ENCODE measurements around the gene GPRC5C.

GPRC5C gene

GRCh38 chr17:74453665-74454196 is 21.8 kb downstream of the GPRC5C start:
- peak; percentile 75 to 81 for DNase-seq

- no peak for DNase-seq
Observed at GRCh38 chr17:74454197-74455024, 22.5 kb downstream of the GPRC5C start.

- DNase-seq = no peak
Observed at GRCh38 chr17:74455025-74455545, 23.2 kb downstream of the GPRC5C start.

GRCh38 chr17:74455821-74456220 is 23.9 kb downstream of the GPRC5C start:
- DNase-seq = no peak

GRCh38 chr17:74457146-74457819 is 25.4 kb downstream of the GPRC5C start:
- peak; percentile 72 to 79 for DNase-seq

- no peak for DNase-seq
Observed at GRCh38 chr17:74457820-74458166, 25.9 kb downstream of the GPRC5C start.

GRCh38 chr17:74458835-74459234 is 26.9 kb downstream of the GPRC5C start:
- no peak for DNase-seq

GRCh38 chr17:74459622-74460021 is 27.7 kb downstream of the GPRC5C start:
- no peak for DNase-seq

GRCh38 chr17:74460241-74460640 is 28.4 kb downstream of the GPRC5C start:
- DNase-seq = no peak

GRCh38 chr17:74460996-74461395 is 29.1 kb downstream of the GPRC5C start:
- DNase-seq = no peak

- DNase-seq = no peak
Observed at GRCh38 chr17:74461611-74462010, 29.7 kb downstream of the GPRC5C start.

- peak in 1 of 2 donors; percentile 20 for DNase-seq
Observed at GRCh38 chr17:74464730-74465377, 33.0 kb downstream of the GPRC5C start.

GRCh38 chr17:74465378-74466110 is 33.7 kb downstream of the GPRC5C start:
- no peak for DNase-seq

GRCh38 chr17:74466111-74466827 is 34.4 kb downstream of the GPRC5C start, which contains the start of gene CD300A:
CD300A (plus strand) TSS chr17:74466634; CDS start chr17:74466704, 70 bp downstream.
- DNase-seq = peak; percentile 30 to 44

GRCh38 chr17:74466828-74467184 is 34.9 kb downstream of the GPRC5C start:
- peak in 1 of 2 donors; percentile 43 for DNase-seq

- peak; percentile 44 to 45 for DNase-seq
Observed at GRCh38 chr17:74467221-74467951, 35.5 kb downstream of the GPRC5C start.

- peak in 1 of 2 donors; percentile 15 for DNase-seq
Observed at GRCh38 chr17:74471341-74471740, 39.5 kb downstream of the GPRC5C start.

GRCh38 chr17:74472890-74473289 is 41.0 kb downstream of the GPRC5C start:
- DNase-seq = no peak

- DNase-seq = no peak
Observed at GRCh38 chr17:74473294-74473693, 41.4 kb downstream of the GPRC5C start.

- DNase-seq = peak; percentile 14 to 40
Observed at GRCh38 chr17:74474043-74474792, 42.3 kb downstream of the GPRC5C start.
